H9 (cell line): ENCODE results near the gene TRNAU1AP. TPM values are rescaled to one million over a fixed set of nuclear protein-coding genes. Genes with fewer than 3 reads are reported as not detected.

ENCODE experiments used
- DNase-seq: peaks from one replicate; pipeline ENCODE4 v3.0.0-alpha.2; 2017
- H2AFZ ChIP-seq: one replicate; pipeline ENCODE4 v1.6.1; 2013; ENCODE audit warnings: mild to moderate bottlenecking, low read length, control low read depth, moderate library complexity
- H2AK5ac ChIP-seq: 2 replicates; pipeline ENCODE4 v1.6.1; 2013; ENCODE audit warnings: low read length, control low read depth, mixed read lengths; ENCODE audit not compliant: insufficient read length
- H2BK120ac ChIP-seq: one replicate; pipeline ENCODE4 v1.6.1; 2013; ENCODE audit warnings: low read depth, mild to moderate bottlenecking, low read length, control low read depth, inconsistent platforms; ENCODE audit not compliant: poor library complexity, severe bottlenecking
- H2BK12ac ChIP-seq: 2 replicates; pipeline ENCODE4 v1.6.1; 2013; ENCODE audit warnings: low read length, control low read depth, mixed read lengths, low read depth; ENCODE audit not compliant: insufficient read length
- H2BK15ac ChIP-seq: 2 replicates; pipeline ENCODE4 v1.6.1; 2013; ENCODE audit warnings: low read depth, low read length, control low read depth
- H2BK20ac ChIP-seq: one replicate; pipeline ENCODE4 v1.6.1; 2013; ENCODE audit warnings: low read depth, mild to moderate bottlenecking, low read length, control low read depth, inconsistent platforms; ENCODE audit not compliant: poor library complexity, severe bottlenecking
- H2BK5ac ChIP-seq: 2 replicates; pipeline ENCODE4 v1.6.1; 2013; ENCODE audit warnings: low read length, control low read depth, mixed read lengths; ENCODE audit not compliant: insufficient read length
- H3K14ac ChIP-seq: 2 replicates; pipeline ENCODE4 v1.6.1; 2013; ENCODE audit warnings: low read length, control low read depth; ENCODE audit not compliant: insufficient read depth
- H3K18ac ChIP-seq: 2 replicates; pipeline ENCODE4 v1.6.1; 2013; ENCODE audit warnings: low read depth, mild to moderate bottlenecking, mixed read lengths, low read length, control low read depth; ENCODE audit not compliant: insufficient read length
- H3K23ac ChIP-seq: 2 replicates; pipeline ENCODE4 v1.6.1; 2013; ENCODE audit warnings: low read length, control low read depth, mixed read lengths, low read depth; ENCODE audit not compliant: insufficient read length
- H3K23me2 ChIP-seq: 2 replicates; pipeline ENCODE4 v1.6.1; 2013; ENCODE audit warnings: low read depth, mild to moderate bottlenecking, mixed read lengths, low read length, control low read depth; ENCODE audit not compliant: insufficient read length, poor library complexity, severe bottlenecking
- H3K27ac ChIP-seq: 2 replicates; pipeline ENCODE4 v1.5.1; 2013; ENCODE audit warnings: low read length, control low read depth, mixed read lengths, low read depth; ENCODE audit not compliant: insufficient read length
- H3K27me3 ChIP-seq: 2 replicates; pipeline ENCODE4 v1.6.1; 2013; ENCODE audit warnings: low read length, control low read depth, inconsistent platforms; ENCODE audit not compliant: insufficient read depth
- H3K4ac ChIP-seq: 2 replicates; pipeline ENCODE4 v1.6.1; 2013; ENCODE audit warnings: low read depth, mild to moderate bottlenecking, control low read depth, inconsistent platforms, low read length, moderate library complexity
- H3K4me1 ChIP-seq: 2 replicates; pipeline ENCODE4 v1.6.1; 2013; ENCODE audit warnings: low read length, control low read depth, inconsistent platforms; ENCODE audit not compliant: insufficient read depth
- H3K4me2 ChIP-seq: 2 replicates; pipeline ENCODE4 v1.6.1; 2013; ENCODE audit warnings: low read length, control low read depth, mixed read lengths; ENCODE audit not compliant: insufficient read length, insufficient read depth
- H3K56ac ChIP-seq: 2 replicates; pipeline ENCODE4 v1.6.1; 2013; ENCODE audit warnings: low read depth, mild to moderate bottlenecking, mixed read lengths, low read length, control low read depth; ENCODE audit not compliant: insufficient read length
- H3K79me1 ChIP-seq: 2 replicates; pipeline ENCODE4 v1.6.1; 2013; ENCODE audit warnings: low read depth, mild to moderate bottlenecking, moderate library complexity, low read length, control low read depth, inconsistent platforms; ENCODE audit not compliant: insufficient read depth, poor library complexity, severe bottlenecking
- H3K79me2 ChIP-seq: 2 replicates; pipeline ENCODE4 v1.6.1; 2013; ENCODE audit warnings: low read length, control low read depth, inconsistent platforms; ENCODE audit not compliant: insufficient read depth
- H3K9ac ChIP-seq: 2 replicates; pipeline ENCODE4 v1.6.1; 2013; ENCODE audit warnings: low read length, control low read depth, mixed read lengths; ENCODE audit not compliant: insufficient read length; ENCODE audit errors: extremely low read depth
- H3K9me3 ChIP-seq: one replicate; pipeline ENCODE4 v1.6.1; 2013; ENCODE audit warnings: low read depth, low read length, inconsistent platforms; ENCODE audit not compliant: control insufficient read depth
- H3T11ph ChIP-seq: one replicate; pipeline ENCODE4 v1.6.1; 2013; ENCODE audit warnings: mild to moderate bottlenecking, low read length, control low read depth, inconsistent platforms
- H4K20me1 ChIP-seq: one replicate; pipeline ENCODE4 v1.6.1; 2013; ENCODE audit not compliant: control insufficient read depth, insufficient read length, insufficient read depth
- H4K5ac ChIP-seq: 2 replicates; pipeline ENCODE4 v1.6.1; 2013; ENCODE audit warnings: low read depth, mild to moderate bottlenecking, mixed read lengths, low read length, control low read depth; ENCODE audit not compliant: insufficient read length
- H4K8ac ChIP-seq: replicated peaks from 2 replicates; pipeline ENCODE4 v1.6.1; 2013; ENCODE audit warnings: low read length, control low read depth, mixed read lengths, low read depth; ENCODE audit not compliant: insufficient read length
- H4K91ac ChIP-seq: 2 replicates; pipeline ENCODE4 v1.6.1; 2013; ENCODE audit warnings: low read depth, mild to moderate bottlenecking, moderate library complexity, mixed read lengths, low read length, control low read depth; ENCODE audit not compliant: insufficient read length
- H3K27ac Mint-ChIP-seq, 3 experiments: 2 replicates in 2 of 3; 3 replicates in 1 of 3; pipeline ENCODE4 v1.8.0; 2020 to 2021; ENCODE audit warnings: mixed read lengths in 3 of 3, mild to moderate bottlenecking in 1 of 3, moderate library complexity in 1 of 3
- H3K27me3 Mint-ChIP-seq: 2 replicates; pipeline ENCODE4 v1.8.0; 2021; ENCODE audit warnings: low read depth, mild to moderate bottlenecking, moderate library complexity, mixed read lengths
- H3K36me3 Mint-ChIP-seq, 3 experiments: 2 replicates in 2 of 3; 3 replicates in 1 of 3; pipeline ENCODE4 v1.8.0; 2020 to 2021; ENCODE audit warnings: low read depth in 3 of 3, mixed read lengths in 3 of 3; ENCODE audit not compliant: insufficient read depth in 1 of 3
- H3K4me1 Mint-ChIP-seq, 2 experiments: 2 replicates each; pipeline ENCODE4 v1.8.0; 2020; ENCODE audit warnings: mixed read lengths in 2 of 2
- H3K4me3 Mint-ChIP-seq, 2 experiments: 2 replicates in 1 of 2; 3 replicates in 1 of 2; pipeline ENCODE4 v1.8.0; 2020 to 2021; ENCODE audit warnings: mild to moderate bottlenecking in 2 of 2, mixed read lengths in 2 of 2, moderate library complexity in 1 of 2
- H3K9me3 Mint-ChIP-seq, 2 experiments: 2 replicates in 1 of 2; 3 replicates in 1 of 2; pipeline ENCODE4 v1.8.0; 2020; ENCODE audit warnings: mild to moderate bottlenecking in 2 of 2, mixed read lengths in 2 of 2, moderate library complexity in 1 of 2
- CTCF ChIP-seq: fragments of 200-600 bp; sonication (generic); conservative IDR thresholded peaks from 3 replicates; pipeline ENCODE4 v1.8.0; 2021; ENCODE audit warnings: antibody characterized with exemption, mild to moderate bottlenecking
- WGBS: extraction: QIAGEN DNeasy Blood & Tissue Kit; methylation state at CpG from one replicate; pipeline ENCODE4 v1.1.7; 2013; ENCODE audit warnings: missing lambda C conversion rate, low lambda C conversion rate, mixed read lengths; ENCODE audit not compliant: insufficient read length; ENCODE audit errors: extremely low coverage; 5-methylcytosine and 5-hydroxymethylcytosine counted together
- total RNA-seq: library from RNA; stranded (reverse); gene quantifications from 2 replicates; pipeline ENCODE4 v1.2.1, GENCODE V29; 2021

TRNAU1AP gene
- total RNA-seq, 1 experiment from 2014 or later = 45.0 TPM

GRCh38 chr1:28510970-28511440 lies 41.9 kb upstream of the TRNAU1AP start:
- no CpG with 5 or more reads among the region's 2 CpGs for WGBS
- Histone ChIP-seq H2BK20ac (no peak overlapping the region), H2AK5ac (no peak overlapping the region), H2AFZ (no peak overlapping the region), H3T11ph (no peak overlapping the region), H4K91ac (no peak overlapping the region), H3K79me2 (no peaks in the 10 kb centered on the region), H3K23me2 (peaks cover 4% of the 10 kb centered on the region), H3K4me1 (peaks cover 2% of the 10 kb centered on the region; the same call in 1 of the 2 replicates), H2BK12ac (no peak overlapping the region), H3K4ac (no peak overlapping the region), H3K18ac (no peak overlapping the region), H3K27ac (peak overlapping the region; percentile 89), H3K56ac (no peak overlapping the region), H3K23ac (no peak overlapping the region), H3K9me3 (no peaks in the 10 kb centered on the region), H3K27me3 (no peaks in the 10 kb centered on the region), H2BK5ac (no peak overlapping the region), H2BK15ac (no peak overlapping the region), H3K14ac (no peak overlapping the region), H4K8ac (no peak overlapping the region), H3K9ac (no peak overlapping the region), H4K20me1 (peaks cover 3% of the 10 kb centered on the region), H4K5ac (no peak overlapping the region), H2BK120ac (no peak overlapping the region), H3K4me2 (no peak overlapping the region), H3K79me1 (no peaks in the 10 kb centered on the region)
- Mint-ChIP-seq H3K4me1 (peaks cover 18 to 31% of the 10 kb centered on the region in 2 experiments), H3K9me3 (peaks cover 5 to 7% of the 10 kb centered on the region in 2 experiments), H3K36me3 (peaks cover 63 to 78% (median 75%) of the 10 kb centered on the region in 3 experiments), H3K27me3 (peaks cover 54% of the 10 kb centered on the region), H3K27ac (peak overlapping the region; percentile 94 to 99 (median 99); a peak in 6 of 7 replicates), H3K4me3 (peak overlapping the region; percentile 97; a peak in 3 of 5 replicates)
- no peak for TF ChIP-seq CTCF
- DNase-seq = peak; percentile 59
